ENCODE results near the gene FGFRL1.

FGFRL1 gene

GRCh38 chr4:1033840-1034551 lies 22.6 kb downstream of the FGFRL1 start:
- Histone ChIP-seq H3F3A (ENCODE audit: control insufficient read depth, insufficient read depth) (no peaks in the 10 kb centered on the region), H3K4me3 (ENCODE audit: low read length) (no peak overlapping the region), H4K20me1 (ENCODE audit: control insufficient read depth, insufficient read depth, low read depth, low read length) (no peaks in the 10 kb centered on the region), H3K27ac (ENCODE audit: low read depth, low read length) (no peak overlapping the region), H3K79me2 (ENCODE audit: control insufficient read depth, low read length) (no peaks in the 10 kb centered on the region), H3K9me3 (ENCODE audit: control insufficient read depth, insufficient read depth, low read length) (no peaks in the 10 kb centered on the region), H3K4me2 (ENCODE audit: low read length) (no peak overlapping the region), H3K4me1 (ENCODE audit: control insufficient read depth, low read length) (no peaks in the 10 kb centered on the region), H3K36me3 (ENCODE audit: control insufficient read depth, low read length) (no peaks in the 10 kb centered on the region), H3K27me3 (ENCODE audit: control insufficient read depth, low read length) (no peaks in the 10 kb centered on the region), H3K9me2 (replicated peaks; ENCODE audit: control insufficient read depth, low read length) (no peaks in the 10 kb centered on the region)
- TF ChIP-seq CTCF (IDR thresholded peaks at IDR 0.05; ENCODE audit: low read depth, low read length, poor library complexity, severe bottlenecking) (no peak), EZH2phosphoT487 (IDR thresholded peaks at IDR 0.05; ENCODE audit: borderline replicate concordance, low read length) (no peak)

GRCh38 chr4:1035510-1035909 lies 24.1 kb downstream of the FGFRL1 start:
- no peak overlapping the region for H3K27ac ChIP-seq (ENCODE audit: low read depth, low read length)
- H3K4me1 ChIP-seq (ENCODE audit: control insufficient read depth, low read length) = no peaks in the 10 kb centered on the region
- H3K79me2 ChIP-seq (ENCODE audit: control insufficient read depth, low read length) = no peaks in the 10 kb centered on the region
- no peak overlapping the region for H3K4me2 ChIP-seq (ENCODE audit: low read length)
- H3K27me3 ChIP-seq (ENCODE audit: control insufficient read depth, low read length) = no peaks in the 10 kb centered on the region
- no peaks in the 10 kb centered on the region for H3K9me2 ChIP-seq (replicated peaks; ENCODE audit: control insufficient read depth, low read length)
- no peaks in the 10 kb centered on the region for H3K36me3 ChIP-seq (ENCODE audit: control insufficient read depth, low read length)
- H4K20me1 ChIP-seq (ENCODE audit: control insufficient read depth, insufficient read depth, low read depth, low read length) = no peaks in the 10 kb centered on the region
- no peak overlapping the region for H3K4me3 ChIP-seq (ENCODE audit: low read length)
- H3F3A ChIP-seq (ENCODE audit: control insufficient read depth, insufficient read depth) = no peaks in the 10 kb centered on the region
- TF ChIP-seq EZH2phosphoT487 (IDR thresholded peaks at IDR 0.05; ENCODE audit: borderline replicate concordance, low read length) = no peak
- no peak for TF ChIP-seq CTCF (IDR thresholded peaks at IDR 0.05; ENCODE audit: low read depth, low read length, poor library complexity, severe bottlenecking)
- H3K9me3 ChIP-seq (ENCODE audit: control insufficient read depth, insufficient read depth, low read length) = no peaks in the 10 kb centered on the region

GRCh38 chr4:1036095-1036494 lies 24.7 kb downstream of the FGFRL1 start:
- no peak for TF ChIP-seq CTCF (IDR thresholded peaks at IDR 0.05; ENCODE audit: low read depth, low read length, poor library complexity, severe bottlenecking)
- no peak for TF ChIP-seq EZH2phosphoT487 (IDR thresholded peaks at IDR 0.05; ENCODE audit: borderline replicate concordance, low read length)
- no peak overlapping the region for H3K4me3 ChIP-seq (ENCODE audit: low read length)

More at GRCh38 chr4:1036095-1036494, 24.7 kb downstream of the FGFRL1 start:
- no peak overlapping the region for H3K4me2 ChIP-seq (ENCODE audit: low read length)
- H3K79me2 ChIP-seq (ENCODE audit: control insufficient read depth, low read length) = no peaks in the 10 kb centered on the region
- H3K9me2 ChIP-seq (replicated peaks; ENCODE audit: control insufficient read depth, low read length) = no peaks in the 10 kb centered on the region
- no peaks in the 10 kb centered on the region for H3K4me1 ChIP-seq (ENCODE audit: control insufficient read depth, low read length)
- no peaks in the 10 kb centered on the region for H3K9me3 ChIP-seq (ENCODE audit: control insufficient read depth, insufficient read depth, low read length)
- no peaks in the 10 kb centered on the region for H3F3A ChIP-seq (ENCODE audit: control insufficient read depth, insufficient read depth)
- H3K36me3 ChIP-seq (ENCODE audit: control insufficient read depth, low read length) = no peaks in the 10 kb centered on the region
- no peak overlapping the region for H3K27ac ChIP-seq (ENCODE audit: low read depth, low read length)
- H4K20me1 ChIP-seq (ENCODE audit: control insufficient read depth, insufficient read depth, low read depth, low read length) = no peaks in the 10 kb centered on the region
- no peaks in the 10 kb centered on the region for H3K27me3 ChIP-seq (ENCODE audit: control insufficient read depth, low read length)
